ENCODE results near the gene GPR27. TPM values are rescaled to one million over a fixed set of nuclear protein-coding genes. Genes with fewer than 3 reads are reported as not detected.

Gene GPR27
- total RNA-seq, 1 donor from 2014 or later, result 3.9 TPM

- no peak for DNase-seq (ENCODE audit: low read depth)
- TF ChIP-seq CTCF (conservative IDR thresholded peaks at IDR 0.05; ENCODE audit: low read depth, low read length), result no peak
- H3K4me3 ChIP-seq (ENCODE audit: low read depth, low read length), result no peak overlapping the region
Observed at GRCh38 chr3:71732637-71733036, 21.0 kb upstream of the GPR27 start.

- TF ChIP-seq CTCF (conservative IDR thresholded peaks at IDR 0.05; ENCODE audit: low read depth, low read length), result no peak
Observed at GRCh38 chr3:71733319-71733718, 20.3 kb upstream of the GPR27 start.

GRCh38 chr3:71734881-71735280 is 18.8 kb upstream of the GPR27 start:
- no peak for DNase-seq (ENCODE audit: low read depth)
- no peak for TF ChIP-seq CTCF (conservative IDR thresholded peaks at IDR 0.05; ENCODE audit: low read depth, low read length)
- H3K4me3 ChIP-seq (ENCODE audit: low read depth, low read length), result no peak overlapping the region

More at GRCh38 chr3:71733319-71733718, 20.3 kb upstream of the GPR27 start:
- no peak for DNase-seq (ENCODE audit: low read depth)
- no peak overlapping the region for H3K4me3 ChIP-seq (ENCODE audit: low read depth, low read length)

- TF ChIP-seq CTCF (conservative IDR thresholded peaks at IDR 0.05; ENCODE audit: low read depth, low read length), result no peak
- DNase-seq (ENCODE audit: low read depth), result no peak
- no peak overlapping the region for H3K4me3 ChIP-seq (ENCODE audit: low read depth, low read length)
Observed at GRCh38 chr3:71742621-71743020, 11.0 kb upstream of the GPR27 start.

GRCh38 chr3:71744738-71745137 is 8.9 kb upstream of the GPR27 start:
- no peak for TF ChIP-seq CTCF (conservative IDR thresholded peaks at IDR 0.05; ENCODE audit: low read depth, low read length)
- DNase-seq (ENCODE audit: low read depth), result no peak
- no peak overlapping the region for H3K4me3 ChIP-seq (ENCODE audit: low read depth, low read length)

- no peak for DNase-seq (ENCODE audit: low read depth)
- no peak for TF ChIP-seq CTCF (conservative IDR thresholded peaks at IDR 0.05; ENCODE audit: low read depth, low read length)
- no peak overlapping the region for H3K4me3 ChIP-seq (ENCODE audit: low read depth, low read length)
Observed at GRCh38 chr3:71751602-71752001, 2.1 kb upstream of the GPR27 start.

- no peak for TF ChIP-seq CTCF (conservative IDR thresholded peaks at IDR 0.05; ENCODE audit: low read depth, low read length)
- no peak for DNase-seq (ENCODE audit: low read depth)
- peak overlapping the region; percentile 44 for H3K4me3 ChIP-seq (ENCODE audit: low read depth, low read length)
Observed at GRCh38 chr3:71752831-71753700, 589 bp upstream of the GPR27 start.
